ENCODE results near the gene ZNF74.

ZNF74 gene

GRCh38 chr22:20400606-20401375 lies 6.8 kb downstream of the ZNF74 start (continued):
- TF ChIP-seq, protein P1, sequence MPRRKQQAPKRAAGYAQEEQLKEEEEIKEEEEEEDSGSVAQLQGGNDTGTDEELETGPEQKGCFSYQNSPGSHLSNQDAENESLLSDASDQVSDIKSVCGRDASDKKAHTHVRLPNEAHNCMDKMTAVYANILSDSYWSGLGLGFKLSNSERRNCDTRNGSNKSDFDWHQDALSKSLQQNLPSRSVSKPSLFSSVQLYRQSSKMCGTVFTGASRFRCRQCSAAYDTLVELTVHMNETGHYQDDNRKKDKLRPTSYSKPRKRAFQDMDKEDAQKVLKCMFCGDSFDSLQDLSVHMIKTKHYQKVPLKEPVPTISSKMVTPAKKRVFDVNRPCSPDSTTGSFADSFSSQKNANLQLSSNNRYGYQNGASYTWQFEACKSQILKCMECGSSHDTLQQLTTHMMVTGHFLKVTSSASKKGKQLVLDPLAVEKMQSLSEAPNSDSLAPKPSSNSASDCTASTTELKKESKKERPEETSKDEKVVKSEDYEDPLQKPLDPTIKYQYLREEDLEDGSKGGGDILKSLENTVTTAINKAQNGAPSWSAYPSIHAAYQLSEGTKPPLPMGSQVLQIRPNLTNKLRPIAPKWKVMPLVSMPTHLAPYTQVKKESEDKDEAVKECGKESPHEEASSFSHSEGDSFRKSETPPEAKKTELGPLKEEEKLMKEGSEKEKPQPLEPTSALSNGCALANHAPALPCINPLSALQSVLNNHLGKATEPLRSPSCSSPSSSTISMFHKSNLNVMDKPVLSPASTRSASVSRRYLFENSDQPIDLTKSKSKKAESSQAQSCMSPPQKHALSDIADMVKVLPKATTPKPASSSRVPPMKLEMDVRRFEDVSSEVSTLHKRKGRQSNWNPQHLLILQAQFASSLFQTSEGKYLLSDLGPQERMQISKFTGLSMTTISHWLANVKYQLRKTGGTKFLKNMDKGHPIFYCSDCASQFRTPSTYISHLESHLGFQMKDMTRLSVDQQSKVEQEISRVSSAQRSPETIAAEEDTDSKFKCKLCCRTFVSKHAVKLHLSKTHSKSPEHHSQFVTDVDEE (CRISPR knock-in tag; IDR thresholded peaks at IDR 0.05) = no peak
- TF ChIP-seq BACH2 (CRISPR knock-in tag; IDR thresholded peaks at IDR 0.05; ENCODE audit: borderline replicate concordance) = no peak
- TF ChIP-seq TCF4 (CRISPR knock-in tag; IDR thresholded peaks at IDR 0.05; ENCODE audit: borderline replicate concordance) = no peak
- no peak for TF ChIP-seq ZNF70 (CRISPR knock-in tag; IDR thresholded peaks at IDR 0.05)
- no peak for TF ChIP-seq ESRRG (CRISPR knock-in tag; IDR thresholded peaks at IDR 0.05)
- no peak for TF ChIP-seq ZFP3 (CRISPR knock-in tag; IDR thresholded peaks at IDR 0.05)

- ATAC-seq = no peak
- no peak for TF ChIP-seq CREB5 (CRISPR knock-in tag; IDR thresholded peaks at IDR 0.05; ENCODE audit: low read depth)
- TF ChIP-seq ZNF70 (CRISPR knock-in tag; IDR thresholded peaks at IDR 0.05) = no peak
- TF ChIP-seq SNAI2 (CRISPR knock-in tag; IDR thresholded peaks at IDR 0.05) = no peak
- no peak for TF ChIP-seq ISL1 (CRISPR knock-in tag; IDR thresholded peaks at IDR 0.05)
- no peak for TF ChIP-seq PATZ1 (CRISPR knock-in tag; IDR thresholded peaks at IDR 0.05; ENCODE audit: borderline replicate concordance)
- TF ChIP-seq GLIS3 (CRISPR knock-in tag; IDR thresholded peaks at IDR 0.05) = no peak
These were observed 7.5 kb downstream of the ZNF74 start for GRCh38 chr22:20401376-20402014.

GRCh38 chr22:20402960-20403778 lies 9.2 kb downstream of the ZNF74 start:
- TF ChIP-seq GLIS3 (CRISPR knock-in tag; IDR thresholded peaks at IDR 0.05) (no peak), CSDC2 (CRISPR knock-in tag; IDR thresholded peaks at IDR 0.05) (no peak), ARNTL (CRISPR knock-in tag; IDR thresholded peaks at IDR 0.05; ENCODE audit: borderline replicate concordance, low read depth) (no peak), ISL1 (CRISPR knock-in tag; IDR thresholded peaks at IDR 0.05) (no peak), ZFP3 (CRISPR knock-in tag; IDR thresholded peaks at IDR 0.05) (no peak), BACH2 (CRISPR knock-in tag; IDR thresholded peaks at IDR 0.05; ENCODE audit: borderline replicate concordance) (no peak)
- ATAC-seq = no peak

DNA sequence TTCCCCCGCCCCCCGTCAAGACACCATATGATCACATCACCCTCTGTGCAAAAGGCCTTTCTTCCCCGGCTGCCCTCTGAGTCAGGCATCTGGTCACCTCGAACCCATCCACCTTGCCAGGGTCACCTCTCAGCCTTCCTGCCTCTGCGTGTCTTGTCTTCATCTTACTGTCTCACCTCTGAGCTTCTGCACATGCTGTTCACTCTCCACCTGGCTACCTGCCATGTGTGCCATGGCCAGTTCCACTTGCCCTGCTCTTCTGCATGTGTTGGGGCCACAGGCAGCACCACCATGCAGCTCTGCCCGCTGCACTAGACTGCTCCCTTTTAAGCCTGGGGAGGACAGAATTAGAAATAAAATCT lies 9.8 kb downstream of the ZNF74 start:
- TF ChIP-seq SNAI2 (CRISPR knock-in tag; IDR thresholded peaks at IDR 0.05) (no peak), TCF4 (CRISPR knock-in tag; IDR thresholded peaks at IDR 0.05; ENCODE audit: borderline replicate concordance) (no peak), BACH2 (CRISPR knock-in tag; IDR thresholded peaks at IDR 0.05; ENCODE audit: borderline replicate concordance) (no peak), ZFP3 (CRISPR knock-in tag; IDR thresholded peaks at IDR 0.05) (no peak), CREB5 (CRISPR knock-in tag; IDR thresholded peaks at IDR 0.05; ENCODE audit: low read depth) (no peak), ZFP30 (CRISPR knock-in tag; IDR thresholded peaks at IDR 0.05) (no peak), RARB (CRISPR knock-in tag; IDR thresholded peaks at IDR 0.05) (no peak), ZNF70 (CRISPR knock-in tag; IDR thresholded peaks at IDR 0.05) (no peak), TOX (CRISPR knock-in tag; IDR thresholded peaks at IDR 0.05; ENCODE audit: borderline replicate concordance) (no peak), GLIS3 (CRISPR knock-in tag; IDR thresholded peaks at IDR 0.05) (no peak)
- TF ChIP-seq, protein P2, sequence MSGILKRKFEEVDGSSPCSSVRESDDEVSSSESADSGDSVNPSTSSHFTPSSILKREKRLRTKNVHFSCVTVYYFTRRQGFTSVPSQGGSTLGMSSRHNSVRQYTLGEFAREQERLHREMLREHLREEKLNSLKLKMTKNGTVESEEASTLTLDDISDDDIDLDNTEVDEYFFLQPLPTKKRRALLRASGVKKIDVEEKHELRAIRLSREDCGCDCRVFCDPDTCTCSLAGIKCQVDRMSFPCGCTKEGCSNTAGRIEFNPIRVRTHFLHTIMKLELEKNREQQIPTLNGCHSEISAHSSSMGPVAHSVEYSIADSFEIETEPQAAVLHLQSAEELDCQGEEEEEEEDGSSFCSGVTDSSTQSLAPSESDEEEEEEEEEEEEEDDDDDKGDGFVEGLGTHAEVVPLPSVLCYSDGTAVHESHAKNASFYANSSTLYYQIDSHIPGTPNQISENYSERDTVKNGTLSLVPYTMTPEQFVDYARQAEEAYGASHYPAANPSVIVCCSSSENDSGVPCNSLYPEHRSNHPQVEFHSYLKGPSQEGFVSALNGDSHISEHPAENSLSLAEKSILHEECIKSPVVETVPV (CRISPR knock-in tag; IDR thresholded peaks at IDR 0.05) = no peak
- TF ChIP-seq, protein P1 (CRISPR knock-in tag; IDR thresholded peaks at IDR 0.05) = no peak
- no peak for ATAC-seq
